GM18870 (cell line): Measurements from ENCODE around the gene ADGRB3.
"Not testable (repeated sequence)": the region's sequence is repeated elsewhere in the genome, so short reads cannot be mapped to it uniquely, and the experiment has no call there.

Experiments used
- ATAC-seq: cut with Tn5 transposase; IDR thresholded peaks from one replicate; pipeline ENCODE4 v1.9.1; 2021; ENCODE audit warnings: moderate library complexity; ENCODE audit not compliant: unreplicated experiment

Gene ADGRB3

DNA sequence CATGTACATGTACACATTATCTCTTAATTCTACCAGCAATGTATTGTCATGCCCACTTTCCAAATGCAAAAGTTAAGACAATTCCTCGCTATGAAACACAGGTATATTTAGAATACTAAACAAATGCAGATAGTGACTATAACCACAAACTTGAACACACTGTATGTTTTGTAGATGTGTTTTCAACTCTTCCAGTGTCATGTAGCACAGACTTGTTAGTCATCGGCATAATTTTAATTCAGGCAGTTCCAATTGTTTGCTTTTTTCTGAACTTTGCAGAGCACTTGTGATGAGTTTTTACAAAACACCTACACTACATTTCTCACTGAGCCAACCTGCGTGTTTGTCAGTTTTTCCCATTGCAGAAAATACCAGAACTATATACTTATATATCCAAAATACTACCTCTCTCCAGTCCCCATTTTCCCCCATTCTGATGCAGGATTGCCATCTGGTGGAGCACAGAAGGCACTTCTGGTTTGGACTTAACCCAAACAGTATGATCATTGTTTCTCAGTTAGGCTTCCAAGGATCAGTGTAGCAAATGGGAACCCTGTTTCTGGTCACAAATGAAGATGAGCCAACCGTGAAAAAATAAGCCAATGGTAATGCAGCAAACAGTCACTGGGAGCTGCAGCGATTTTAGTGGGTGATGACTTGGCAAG lies 143.4 kb downstream of the ADGRB3 start:
- no peak for ATAC-seq

DNA sequence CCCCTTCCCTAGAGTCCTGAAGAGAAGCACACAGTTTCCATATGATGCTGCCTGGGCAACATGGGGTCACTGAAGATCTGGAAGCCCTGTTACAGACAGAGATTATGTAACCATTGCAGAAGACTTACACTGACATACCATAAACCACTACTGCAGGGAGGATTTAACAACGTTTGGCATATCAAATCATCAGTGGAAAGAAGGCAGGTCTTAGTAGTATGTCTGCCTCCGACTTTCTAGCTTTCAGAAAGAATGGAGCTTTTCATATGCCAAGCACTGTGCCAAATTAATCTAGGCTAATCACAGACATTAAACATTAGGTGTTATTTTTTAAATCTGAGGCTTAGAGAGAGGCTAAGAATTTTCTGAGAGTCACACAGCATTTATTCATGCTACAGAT lies 144.3 kb downstream of the ADGRB3 start:
- no peak for ATAC-seq

- not testable (repeated sequence) for ATAC-seq
Measured at GRCh38 chr6:68790128-68790527, 155.0 kb downstream of the ADGRB3 start.

DNA sequence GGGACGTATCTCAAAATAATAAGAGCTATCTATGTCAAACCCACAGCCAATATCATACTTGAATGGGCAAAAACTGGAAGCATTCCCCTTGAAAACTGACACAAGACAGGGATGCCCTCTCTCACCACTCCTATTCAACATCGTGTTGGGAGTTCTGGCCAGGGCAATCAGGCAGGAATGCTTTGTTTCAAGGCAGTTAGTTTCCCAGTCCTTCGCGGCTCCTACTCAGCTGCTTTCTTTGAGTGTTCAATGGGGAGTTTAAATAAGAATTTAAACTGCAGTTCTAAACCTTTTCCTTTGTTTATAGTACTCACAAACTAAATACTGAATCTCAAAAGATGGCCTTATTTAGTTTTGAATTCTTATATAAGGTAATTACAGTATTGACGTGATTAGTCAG lies 179.9 kb downstream of the ADGRB3 start:
- ATAC-seq = not testable (repeated sequence)

DNA sequence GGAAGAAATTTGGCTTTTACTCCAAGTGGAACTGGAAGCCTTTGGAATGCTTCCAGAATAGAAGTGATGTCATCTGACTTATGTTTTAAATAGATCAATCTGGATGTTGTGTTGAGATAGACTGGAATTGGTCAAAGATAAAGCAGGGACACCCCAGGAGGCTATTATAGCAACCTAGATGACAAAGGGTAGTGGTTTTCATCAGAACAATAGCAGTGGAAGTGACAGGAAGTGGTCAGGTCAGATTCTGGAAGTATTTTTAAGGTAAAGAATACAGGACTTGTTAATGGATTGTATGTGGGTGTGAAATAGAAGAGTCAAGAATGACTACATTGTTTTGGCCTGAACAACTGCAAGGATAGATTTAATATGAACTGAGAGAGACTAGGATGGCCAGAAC lies 191.4 kb downstream of the ADGRB3 start:
- ATAC-seq = no peak

GRCh38 chr6:68834551-68834950 lies 199.5 kb downstream of the ADGRB3 start:
- ATAC-seq = no peak

- ATAC-seq = no peak
Measured at GRCh38 chr6:68838571-68838970, 203.5 kb downstream of the ADGRB3 start.

GRCh38 chr6:68852791-68853190 lies 217.7 kb downstream of the ADGRB3 start:
- ATAC-seq = no peak

DNA sequence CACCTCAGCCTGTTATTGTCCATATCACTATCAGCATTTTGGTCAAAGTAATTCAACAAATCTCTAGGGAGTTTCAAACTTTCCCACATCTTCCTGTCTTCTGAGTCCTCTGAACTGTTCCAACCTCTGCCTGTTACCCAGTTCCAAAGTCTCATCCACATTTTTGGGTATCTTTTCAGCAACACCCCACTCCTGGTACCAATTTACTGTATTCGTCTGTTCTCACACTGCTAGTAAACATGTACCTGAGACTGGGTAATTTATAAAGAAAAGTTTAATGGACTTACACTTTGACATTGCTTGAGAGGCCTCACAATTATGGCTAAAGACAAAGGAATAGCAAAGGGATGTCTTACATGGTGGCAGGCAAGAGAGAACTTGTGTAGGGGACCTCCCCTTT lies 224.2 kb downstream of the ADGRB3 start:
- no peak for ATAC-seq

DNA sequence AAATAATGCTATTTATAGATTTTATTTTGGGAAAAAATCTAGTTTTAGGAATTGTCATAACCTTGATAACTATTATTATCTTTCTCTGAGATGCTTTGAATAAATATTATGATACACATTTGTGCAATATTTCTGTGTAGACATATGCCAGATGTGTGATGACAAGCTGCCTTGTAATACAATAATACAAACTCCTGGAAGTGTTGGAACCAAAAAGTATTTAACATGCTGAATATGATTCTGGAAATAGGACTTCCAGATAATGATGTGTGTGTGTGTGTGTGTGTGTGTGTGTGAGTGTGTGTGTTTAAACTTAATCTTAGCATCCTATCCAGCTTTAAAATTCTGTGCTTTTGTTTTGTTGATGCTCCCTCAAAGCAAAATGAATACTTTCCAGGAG lies 233.6 kb downstream of the ADGRB3 start:
- ATAC-seq = no peak

DNA sequence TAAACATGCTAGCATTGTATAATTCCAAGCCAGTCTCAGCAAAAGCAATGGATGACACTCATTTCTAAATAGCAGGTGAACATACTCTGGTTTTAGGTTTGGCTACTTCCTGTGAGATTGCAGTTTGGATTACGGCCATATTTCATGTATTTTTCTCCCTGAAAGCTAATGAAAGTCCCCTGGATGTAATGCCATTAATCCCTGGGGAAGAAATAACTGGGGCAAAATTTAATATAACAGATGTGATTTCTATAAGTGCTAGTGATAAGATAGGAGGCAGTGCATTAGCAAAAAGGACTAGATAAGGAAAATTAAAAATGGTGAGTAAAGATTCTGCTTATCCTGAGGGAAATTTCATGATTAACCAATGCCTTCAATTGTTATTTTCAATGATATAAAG lies 238.2 kb downstream of the ADGRB3 start:
- ATAC-seq = no peak

DNA sequence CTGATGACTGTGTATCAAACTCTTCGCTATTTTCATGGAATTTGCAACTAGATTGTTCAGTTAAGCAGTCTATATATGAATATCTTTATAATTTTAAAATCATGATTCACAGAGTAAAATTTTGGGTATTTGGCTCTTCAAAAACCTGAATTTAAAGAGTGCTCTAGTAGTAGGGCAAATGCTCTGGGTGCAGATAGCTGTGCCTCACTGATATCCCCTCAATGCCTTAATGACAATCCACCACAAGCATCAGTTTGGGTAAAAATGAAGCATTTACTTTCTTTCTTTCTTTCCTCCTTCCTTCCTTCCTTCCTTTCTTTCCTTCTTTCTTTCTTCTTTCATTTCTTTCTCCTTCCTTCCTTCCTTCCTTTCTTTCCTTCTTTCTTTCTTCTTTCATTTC lies 239.7 kb downstream of the ADGRB3 start:
- no peak for ATAC-seq

GRCh38 chr6:68875403-68875802 lies 240.3 kb downstream of the ADGRB3 start:
- no peak for ATAC-seq

GRCh38 chr6:68876792-68877493 lies 241.9 kb downstream of the ADGRB3 start:
- peak; percentile 64 for ATAC-seq

- no peak for ATAC-seq
Measured at GRCh38 chr6:68880050-68880813, 245.2 kb downstream of the ADGRB3 start.

DNA sequence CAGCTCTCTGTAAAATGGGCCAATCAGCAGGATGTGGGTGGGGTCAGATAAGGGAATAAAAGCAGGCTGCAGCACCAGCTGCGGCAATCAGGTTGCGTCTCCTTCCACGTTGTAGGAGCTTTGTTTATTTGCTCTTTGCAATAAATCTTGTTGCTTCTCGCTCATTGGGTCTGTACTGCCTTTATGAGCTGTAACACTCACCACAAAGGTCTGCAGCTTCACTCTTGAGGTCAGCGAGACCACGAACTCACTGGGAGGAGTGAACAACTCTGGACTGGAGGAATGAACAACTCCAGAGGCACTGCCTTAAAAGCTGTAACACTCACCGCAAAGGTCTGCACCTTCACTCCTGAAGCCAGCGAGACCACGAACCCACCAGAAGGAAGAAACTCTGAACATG lies 248.2 kb downstream of the ADGRB3 start:
- not testable (repeated sequence) for ATAC-seq

GRCh38 chr6:68891419-68891818 lies 256.3 kb downstream of the ADGRB3 start:
- ATAC-seq = no peak

- no peak for ATAC-seq
Measured at GRCh38 chr6:68892452-68892851, 257.4 kb downstream of the ADGRB3 start.

DNA sequence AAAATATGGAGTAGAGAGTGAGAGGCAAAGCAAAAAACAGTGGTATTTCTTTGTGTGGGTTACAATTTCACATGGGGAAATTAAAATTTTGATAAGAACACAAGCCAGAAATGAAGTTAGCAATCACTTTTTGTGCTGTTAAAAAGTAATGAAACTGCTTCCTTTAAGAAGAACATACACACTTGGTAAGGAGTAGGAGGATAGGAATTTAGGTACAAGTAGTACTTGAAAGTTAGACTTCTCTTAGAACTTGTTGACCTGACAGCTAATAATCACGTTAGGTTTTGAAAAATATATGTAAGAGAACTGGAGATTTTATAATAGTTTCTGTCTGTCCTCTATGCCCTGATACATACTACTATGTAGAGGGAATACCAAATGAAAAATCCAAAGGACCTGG lies 260.8 kb downstream of the ADGRB3 start:
- no peak for ATAC-seq

GRCh38 chr6:68901044-68901443 lies 266.0 kb downstream of the ADGRB3 start:
- ATAC-seq = no peak

- no peak for ATAC-seq
Measured at GRCh38 chr6:68911334-68911733, 276.3 kb downstream of the ADGRB3 start.

- ATAC-seq = no peak
Measured at GRCh38 chr6:68911811-68912210, 276.7 kb downstream of the ADGRB3 start.
